Panc1 (cell line): ENCODE results near the gene TMC4.

Experiments used
- CTCF ChIP-seq: fragments of 450-650 bp; IDR thresholded peaks from 2 replicates; pipeline ENCODE4 v1.5.1; 2017; ENCODE audit warnings: mild to moderate bottlenecking
- REST ChIP-seq, 2 experiments: IDR thresholded peaks; 2 replicates each; pipeline ENCODE4 v1.6.1; 2011 to 2012; ENCODE audit warnings: low read depth in 2 of 2, control low read depth in 1 of 2, low read length in 1 of 2, mild to moderate bottlenecking in 1 of 2, moderate library complexity in 1 of 2; ENCODE audit not compliant: insufficient read depth in 1 of 2

GRCh38 chr19:54136086-54136863 is 36.7 kb downstream of the TMC4 start:
- TF ChIP-seq CTCF (no peak), REST (IDR thresholded peaks at IDR 0.05; ENCODE audit: insufficient read depth in 1 of 2, low read depth in 2 of 2, low read length in 1 of 2) (no peak)
